NCI-H146 (cell line): ENCODE results near the gene ZFP62.

ENCODE experiments used
- DNase-seq: peaks from one replicate; lab custom pipeline; 2025; lab: John Stamatoyannopoulos, UW

The ZFP62 gene

DNA sequence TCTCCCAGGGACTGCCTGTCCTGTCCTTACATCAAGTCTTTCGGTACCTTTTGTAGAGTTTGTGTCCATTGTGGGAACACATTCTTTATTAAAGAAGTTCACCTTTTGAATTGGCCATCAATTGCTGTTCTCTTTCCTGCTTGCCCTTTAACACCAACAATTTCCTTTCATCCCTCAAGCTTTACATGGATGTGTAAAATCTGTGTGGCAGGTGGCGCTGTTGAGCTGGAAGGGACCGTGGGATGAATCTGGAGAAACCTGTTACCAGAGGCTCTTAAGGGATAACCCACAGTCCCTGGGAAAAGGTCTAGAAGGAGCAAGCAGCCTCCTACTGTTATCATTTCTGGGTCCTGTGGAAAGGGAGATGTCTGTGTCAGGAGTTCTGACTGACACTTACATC lies 7.9 kb upstream of the ZFP62 start:
- DNase-seq: peak; percentile 57

DNA sequence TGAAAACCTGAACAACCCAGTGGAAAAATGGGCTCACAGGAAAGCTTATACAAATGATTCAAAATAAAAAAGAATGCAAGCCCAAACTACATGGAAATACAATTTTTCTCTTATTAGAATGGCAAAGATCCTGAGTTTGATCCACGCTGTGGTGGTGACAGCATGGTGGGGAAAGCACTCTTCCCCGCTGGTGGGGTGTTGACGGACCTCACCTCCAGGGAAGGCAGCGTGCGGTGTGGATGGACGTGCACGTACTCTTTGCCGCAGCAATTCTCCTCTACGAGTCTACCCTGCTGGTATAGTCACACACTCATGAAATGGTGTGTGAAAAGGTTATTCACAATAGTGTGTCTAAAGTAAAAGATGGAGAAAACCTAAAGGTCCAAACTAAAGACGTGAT lies 5.9 kb upstream of the ZFP62 start:
- no peak for DNase-seq

DNA sequence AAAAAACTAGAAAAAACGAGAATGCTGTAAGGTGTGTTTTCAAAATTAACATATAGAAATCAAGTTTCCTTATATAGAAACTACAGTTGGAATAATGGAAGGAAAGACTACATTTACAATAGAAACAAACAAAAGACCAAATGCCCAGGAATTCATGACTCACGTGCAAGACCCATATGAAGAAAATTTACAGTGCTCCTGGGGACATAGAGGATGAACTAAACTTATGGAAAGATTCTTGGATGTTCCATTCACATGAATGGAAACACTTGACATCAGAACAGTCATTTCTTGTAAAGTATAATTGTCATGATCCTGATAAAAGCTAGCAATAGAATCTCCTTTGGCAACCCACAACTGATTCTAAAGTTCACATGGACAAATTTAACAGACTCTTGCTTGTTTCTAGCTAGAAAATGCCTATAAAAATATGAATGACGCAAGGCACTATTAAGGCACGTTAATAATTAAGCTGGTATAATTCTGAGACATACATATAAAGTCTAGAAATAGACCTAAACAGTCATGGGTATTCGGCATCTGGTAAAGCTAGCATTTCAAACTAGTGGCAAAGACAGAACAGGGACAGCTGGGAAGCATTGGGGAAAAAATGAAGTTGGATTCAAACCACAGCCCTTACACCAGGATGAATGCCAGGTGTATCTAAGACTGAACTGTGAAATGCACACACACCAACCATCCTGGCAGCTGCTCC lies 5.1 kb upstream of the ZFP62 start:
- no peak for DNase-seq

DNA sequence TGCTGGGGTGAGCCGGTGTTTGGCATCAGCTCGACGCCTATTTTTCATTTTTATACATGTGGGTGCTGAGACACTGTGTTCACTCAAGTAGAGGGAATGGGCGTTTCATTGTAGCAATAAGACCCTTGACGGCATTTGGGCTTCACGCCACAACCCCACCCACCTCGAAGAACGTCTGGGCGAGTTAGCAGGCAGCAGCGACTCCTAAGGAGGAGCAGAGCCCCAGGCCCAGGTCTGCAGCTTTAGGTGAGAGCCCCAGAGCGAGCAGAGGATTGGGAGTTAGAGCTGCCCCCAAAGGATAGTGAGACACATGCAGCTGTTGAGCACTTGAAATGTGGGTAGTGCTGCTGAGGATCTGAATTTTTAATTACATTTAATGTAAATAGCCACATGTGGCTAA lies 1.6 kb upstream of the ZFP62 start:
- DNase-seq: no peak

DNA sequence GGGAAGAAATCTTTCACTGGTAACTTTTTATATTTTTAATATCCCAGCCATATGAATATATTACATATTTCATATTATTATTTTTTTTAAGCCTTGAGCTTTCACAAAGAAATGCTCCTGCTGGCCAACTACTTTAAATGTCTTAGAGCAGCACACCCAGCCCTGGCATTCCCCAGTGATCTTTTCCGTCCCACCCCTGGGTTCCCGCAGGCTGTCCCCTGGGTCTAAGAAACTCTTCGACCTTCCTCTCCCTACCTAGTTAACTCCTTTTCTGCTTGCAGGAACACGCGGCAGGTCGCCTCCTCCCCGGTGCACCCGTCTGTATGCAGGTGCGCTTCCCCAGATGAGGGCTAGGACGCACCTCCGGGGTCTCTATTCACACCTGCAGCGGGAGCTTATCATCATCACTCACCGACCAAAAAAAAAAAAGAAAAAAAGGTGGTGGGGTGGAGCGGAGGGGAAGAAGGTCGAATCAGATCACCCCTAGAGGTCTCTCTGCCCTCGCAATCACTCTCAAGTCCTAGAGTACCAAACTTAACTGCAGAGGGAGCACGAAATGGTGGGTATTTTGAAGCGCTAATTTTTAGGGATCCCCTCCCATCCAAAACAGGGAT lies 696 bp downstream of the ZFP62 start:
- DNase-seq: peak; percentile 80

DNA sequence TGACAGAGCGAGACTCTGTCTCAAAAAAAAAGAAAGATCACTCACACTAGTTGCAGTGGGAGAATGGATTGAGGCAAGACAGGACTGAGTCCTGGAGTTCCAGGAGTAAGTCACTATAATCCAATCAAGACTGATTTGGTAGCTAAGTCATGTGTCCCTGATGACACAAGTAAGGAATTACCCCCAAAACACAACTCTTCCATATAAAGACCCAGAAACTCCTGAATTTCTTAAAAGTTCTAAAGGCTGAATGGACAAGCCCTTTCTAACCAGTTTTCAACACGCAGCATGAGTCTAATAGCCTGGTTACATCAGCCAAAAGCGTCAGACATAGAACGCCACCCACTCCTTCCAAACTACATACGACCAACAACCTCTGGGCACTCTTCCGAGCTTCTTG lies 2.5 kb downstream of the ZFP62 start:
- DNase-seq: no peak

DNA sequence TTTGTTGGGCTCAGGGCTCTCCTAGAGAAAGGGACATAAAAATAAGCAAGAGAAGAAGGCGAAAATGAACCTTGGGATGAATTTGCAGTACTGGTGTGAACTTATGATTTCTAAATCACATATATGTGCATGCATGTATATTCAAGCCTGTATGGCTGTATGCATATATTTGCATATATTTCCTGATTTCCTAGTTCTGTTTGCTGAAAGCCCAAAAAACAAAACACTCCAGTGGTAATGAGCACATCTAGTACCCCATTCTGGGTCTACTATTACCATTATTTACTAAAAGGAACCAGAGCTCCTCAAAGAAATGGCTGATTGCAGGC lies 7.3 kb downstream of the ZFP62 start:
- DNase-seq: no peak

DNA sequence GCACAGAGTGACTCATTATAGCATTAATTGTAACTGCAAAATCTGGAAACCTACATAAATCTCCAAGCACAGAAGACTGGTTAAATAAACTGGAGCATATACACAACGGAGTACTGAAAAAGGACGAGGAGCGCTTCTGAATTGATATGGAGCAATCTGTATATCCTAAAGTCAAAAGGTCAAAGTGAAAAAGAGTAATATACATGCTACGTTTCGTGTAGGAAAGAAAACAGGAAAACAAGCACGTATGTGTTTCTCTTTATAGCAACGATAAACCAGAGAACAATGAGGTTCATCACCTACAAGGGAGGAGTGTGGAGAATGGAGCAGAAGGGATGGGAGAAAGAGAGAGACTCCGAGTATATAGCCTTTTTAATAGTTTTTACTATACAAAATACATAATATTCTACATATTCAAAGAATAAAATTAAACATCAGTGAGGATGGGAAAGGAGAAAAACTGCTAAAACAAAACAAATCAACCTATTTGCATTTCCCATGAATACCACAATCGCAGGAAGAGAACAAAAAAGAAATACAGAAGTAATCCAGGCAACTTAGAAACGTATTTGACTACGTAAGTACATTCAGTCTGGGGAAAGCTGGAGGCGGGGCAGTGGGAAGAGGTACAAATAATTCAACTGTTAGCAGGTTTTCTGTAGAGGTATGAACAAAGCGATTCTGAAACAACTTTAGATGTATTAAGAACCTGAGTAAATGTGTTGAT lies 7.8 kb downstream of the ZFP62 start:
- DNase-seq: no peak

DNA sequence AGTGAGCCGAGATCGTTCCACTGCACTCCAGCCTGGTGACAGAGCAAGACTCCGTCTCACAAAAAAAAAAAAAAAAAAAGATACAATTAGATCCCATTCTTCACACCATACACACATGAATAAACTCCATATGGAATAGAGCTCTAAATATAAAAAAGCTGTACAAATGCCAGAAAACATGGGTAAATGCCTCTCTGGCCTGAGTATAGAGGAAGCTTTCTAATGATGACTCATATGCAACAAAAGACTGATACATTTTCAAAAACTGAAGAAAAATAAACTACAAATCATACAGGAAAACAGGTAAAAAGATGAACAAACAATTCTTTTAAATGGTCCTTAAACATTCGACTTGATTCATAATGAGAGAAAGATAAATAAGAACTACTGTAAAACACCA lies 8.6 kb downstream of the ZFP62 start:
- no peak for DNase-seq

DNA sequence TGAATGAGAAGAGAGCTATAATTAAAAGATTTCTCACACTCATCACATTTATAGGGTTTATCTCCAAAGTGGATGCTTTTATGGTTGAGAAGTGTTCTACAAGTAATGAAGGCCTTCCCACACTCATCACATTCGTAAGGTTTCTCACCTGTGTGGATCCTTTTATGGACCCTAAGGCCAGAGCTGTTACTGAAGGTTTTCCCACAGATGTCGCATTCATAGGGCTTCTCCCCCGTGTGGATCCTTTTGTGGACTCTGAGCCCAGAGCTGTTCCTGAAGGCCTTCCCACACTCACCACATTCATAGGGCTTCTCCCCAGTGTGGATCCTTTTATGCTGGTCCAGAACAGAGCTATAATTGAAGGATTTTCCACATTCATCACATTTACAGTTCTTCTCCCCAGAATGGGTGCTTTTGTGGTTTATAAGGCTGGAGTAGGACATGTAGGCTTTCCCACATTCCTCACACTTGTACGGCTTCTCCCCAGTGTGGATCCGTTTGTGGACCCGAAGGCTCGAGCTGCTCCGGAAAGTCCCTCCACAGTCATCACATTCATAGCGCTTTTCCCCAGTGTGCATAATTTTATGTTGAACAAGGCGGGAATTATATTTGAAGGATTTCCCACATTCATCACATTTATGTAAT lies 10.5 kb downstream of the ZFP62 start:
- DNase-seq: no peak

DNA sequence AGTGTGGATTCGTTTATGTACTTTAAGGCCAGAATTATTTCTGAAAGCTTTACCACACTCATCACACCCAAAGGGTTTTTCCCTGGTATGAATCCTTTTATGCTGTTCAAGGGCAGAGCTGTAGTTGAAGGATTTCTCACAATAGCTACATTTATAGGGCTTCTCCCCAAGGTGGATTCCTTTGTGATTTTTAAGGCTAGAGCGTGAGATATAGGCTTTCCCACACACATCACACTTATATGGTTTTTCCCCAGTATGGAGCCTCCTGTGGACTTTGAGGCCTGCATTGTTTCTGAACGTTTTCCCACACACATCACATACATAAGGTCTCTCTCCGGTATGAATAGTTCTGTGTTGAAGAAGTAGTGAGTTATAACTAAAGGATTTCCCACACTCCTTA lies 11.2 kb downstream of the ZFP62 start:
- DNase-seq: no peak

DNA sequence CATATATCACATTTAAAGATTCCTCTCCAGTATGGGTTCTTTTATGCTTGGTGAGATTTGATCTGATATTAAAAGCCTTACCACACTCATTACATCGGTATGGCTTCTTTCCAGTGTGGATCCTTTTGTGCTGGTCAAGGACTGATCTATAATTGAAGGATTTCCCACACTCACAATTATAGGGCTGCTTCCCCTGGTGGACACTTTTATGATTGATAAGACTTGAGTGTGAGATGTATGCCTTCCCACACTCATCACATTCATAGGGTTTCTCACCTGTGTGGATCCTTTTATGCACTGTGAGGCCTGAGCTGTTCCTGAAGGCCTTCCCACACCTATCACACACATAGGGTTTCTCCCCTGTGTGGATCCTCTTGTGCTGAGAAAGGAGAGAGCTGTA lies 12.2 kb downstream of the ZFP62 start:
- DNase-seq: no peak

DNA sequence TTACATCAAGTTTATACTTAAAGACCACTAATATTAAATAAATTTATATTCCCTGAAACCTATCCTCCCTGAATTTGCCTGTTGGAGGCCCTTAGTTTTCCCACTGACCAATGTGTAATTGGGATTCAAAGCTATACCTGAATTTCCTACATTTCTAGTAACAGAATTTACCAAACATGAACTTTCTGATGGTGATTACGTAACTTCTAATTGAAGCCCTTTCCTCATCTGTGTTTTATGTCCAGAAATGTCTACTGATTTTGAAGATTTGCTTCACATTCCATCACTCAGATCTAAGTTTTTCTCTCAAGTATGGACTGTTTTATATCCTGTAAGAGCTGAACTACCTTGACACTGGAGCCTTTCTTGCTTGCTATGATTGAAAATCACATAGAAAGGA lies 12.8 kb downstream of the ZFP62 start:
- DNase-seq: no peak

DNA sequence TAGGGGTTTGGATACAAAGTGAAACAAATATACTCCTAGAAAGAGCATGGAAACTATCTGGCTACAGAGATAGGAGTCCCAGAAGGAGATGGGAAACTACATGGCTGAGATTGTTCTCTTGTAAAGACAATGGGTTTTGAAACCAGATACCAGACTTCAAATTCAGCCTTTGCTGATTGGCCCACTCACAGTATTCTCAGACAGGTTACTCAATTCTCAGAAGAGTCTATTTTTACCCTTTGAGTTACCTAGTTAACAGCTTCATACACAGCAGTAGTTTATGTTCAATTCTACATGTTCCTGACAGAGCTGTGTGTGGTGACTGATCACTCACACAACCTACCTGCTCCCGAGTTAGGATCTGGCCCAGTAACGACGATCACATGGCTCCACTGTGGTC lies 14.1 kb downstream of the ZFP62 start:
- DNase-seq: no peak

DNA sequence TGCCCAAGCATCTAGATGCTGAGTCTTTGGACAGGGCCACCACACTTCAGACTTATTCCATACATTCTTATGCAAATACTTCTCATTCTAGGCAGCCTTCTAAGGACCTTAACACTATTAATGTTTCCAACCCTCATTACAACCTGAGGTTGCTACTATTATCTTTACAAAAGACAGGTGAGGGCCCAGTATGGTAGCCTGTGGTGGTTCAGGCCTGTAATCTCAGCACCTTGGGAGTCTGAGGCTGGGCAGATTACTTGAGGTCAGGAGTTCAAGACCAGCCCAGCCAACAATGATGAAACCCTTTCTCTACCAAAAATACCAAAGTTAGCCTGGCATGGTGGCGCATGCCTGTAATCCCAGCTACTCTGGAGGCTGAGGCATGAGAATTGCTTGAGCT lies 16.2 kb downstream of the ZFP62 start:
- DNase-seq: no peak

DNA sequence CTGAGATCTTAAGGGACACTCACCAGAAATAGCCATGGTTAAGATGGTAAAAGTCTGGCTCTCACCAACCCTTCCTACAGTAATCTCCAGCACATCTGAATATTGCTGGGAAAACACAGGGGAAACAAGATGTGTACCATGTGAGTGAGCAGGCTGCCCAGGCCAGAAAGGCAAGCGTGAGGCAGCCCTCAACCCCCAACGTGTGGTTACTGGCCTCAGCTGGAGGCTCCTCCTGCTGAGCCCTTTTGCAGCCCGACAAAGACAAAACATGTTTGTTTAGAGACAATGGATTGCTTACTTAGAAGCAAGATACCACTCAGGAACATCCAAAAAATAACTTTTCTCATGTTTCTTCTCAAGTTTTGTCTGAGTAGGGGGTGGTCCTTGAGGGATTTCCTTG lies 16.6 kb downstream of the ZFP62 start:
- peak; percentile 4 for DNase-seq

DNA sequence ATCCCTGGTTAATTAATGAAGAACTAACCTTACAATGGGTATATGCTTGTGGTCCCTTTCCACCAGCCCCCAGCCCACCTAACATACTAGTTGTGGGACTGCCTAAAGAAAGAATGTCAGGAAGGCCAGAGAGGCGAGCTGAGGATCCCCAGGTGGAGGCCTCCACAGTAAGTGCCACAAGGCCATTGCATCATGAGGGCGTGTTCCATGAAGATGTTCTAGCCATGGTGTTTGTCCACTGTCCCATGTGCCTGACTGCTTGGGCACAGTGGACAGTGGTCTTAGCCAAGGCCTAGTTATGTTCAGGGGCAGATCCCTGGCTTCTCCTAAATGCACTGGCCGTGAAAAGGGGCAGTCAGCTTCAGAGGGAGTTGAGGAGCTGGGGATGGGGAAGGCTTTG lies 21.1 kb downstream of the ZFP62 start:
- no peak for DNase-seq

DNA sequence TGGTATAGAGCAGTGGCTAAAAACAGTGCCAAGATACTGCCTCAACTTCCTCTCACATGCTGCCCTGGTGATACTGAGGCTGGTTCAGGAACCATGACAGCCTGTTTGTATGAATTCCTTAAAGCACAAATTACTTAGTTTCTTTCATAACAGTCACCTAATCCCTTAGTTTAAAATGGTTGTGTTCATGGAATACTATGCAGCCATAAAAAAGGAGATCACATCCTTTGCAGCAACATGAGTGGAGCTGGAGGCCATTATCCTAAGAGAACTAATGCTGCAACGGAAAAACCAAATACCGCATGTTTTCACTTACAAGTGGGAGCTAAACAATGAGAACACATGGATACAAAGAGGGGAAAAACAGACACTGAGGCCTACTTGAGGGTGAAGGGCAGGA lies 21.8 kb downstream of the ZFP62 start:
- no peak for DNase-seq

DNA sequence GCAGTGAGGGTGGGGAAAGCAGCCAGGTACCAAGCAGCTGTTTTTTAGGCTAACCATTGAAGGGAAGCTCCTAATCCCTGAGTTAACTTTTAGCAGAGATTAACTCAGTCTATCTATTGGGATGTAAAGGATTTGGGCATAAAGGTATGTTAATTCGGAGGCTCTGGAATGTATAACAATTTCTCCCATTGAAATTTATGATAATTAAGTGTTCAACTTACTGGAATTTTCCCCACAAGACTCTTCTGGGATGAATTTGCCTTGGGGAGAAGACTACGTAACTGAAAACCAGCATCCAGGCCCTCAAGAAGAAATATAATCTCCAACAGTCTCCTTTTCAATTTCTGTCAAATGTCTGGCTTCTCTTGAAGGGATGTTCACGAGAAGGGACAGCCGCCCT lies 23.6 kb downstream of the ZFP62 start:
- DNase-seq: no peak

DNA sequence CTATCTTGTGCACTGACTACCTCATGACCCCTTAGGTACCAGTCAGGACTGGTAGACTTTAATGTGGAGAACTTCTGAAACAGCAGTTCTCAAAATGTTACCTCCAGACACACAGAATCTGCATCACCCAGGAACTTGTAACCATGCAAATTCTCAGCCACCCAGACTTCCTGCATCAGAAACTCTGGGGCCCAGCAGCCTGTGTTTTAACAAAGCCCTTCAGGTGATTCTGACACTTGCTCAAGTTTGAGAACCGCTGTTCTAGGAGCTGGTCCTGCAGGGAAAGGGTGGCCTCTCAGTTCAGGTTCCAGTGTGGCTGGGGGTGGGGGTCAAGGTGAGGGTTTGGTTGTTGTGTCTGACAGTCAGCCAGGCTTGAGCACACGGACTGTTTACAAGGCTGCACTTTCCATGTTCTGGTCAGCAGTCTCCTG lies 28.4 kb downstream of the ZFP62 start:
- DNase-seq: no peak

DNA sequence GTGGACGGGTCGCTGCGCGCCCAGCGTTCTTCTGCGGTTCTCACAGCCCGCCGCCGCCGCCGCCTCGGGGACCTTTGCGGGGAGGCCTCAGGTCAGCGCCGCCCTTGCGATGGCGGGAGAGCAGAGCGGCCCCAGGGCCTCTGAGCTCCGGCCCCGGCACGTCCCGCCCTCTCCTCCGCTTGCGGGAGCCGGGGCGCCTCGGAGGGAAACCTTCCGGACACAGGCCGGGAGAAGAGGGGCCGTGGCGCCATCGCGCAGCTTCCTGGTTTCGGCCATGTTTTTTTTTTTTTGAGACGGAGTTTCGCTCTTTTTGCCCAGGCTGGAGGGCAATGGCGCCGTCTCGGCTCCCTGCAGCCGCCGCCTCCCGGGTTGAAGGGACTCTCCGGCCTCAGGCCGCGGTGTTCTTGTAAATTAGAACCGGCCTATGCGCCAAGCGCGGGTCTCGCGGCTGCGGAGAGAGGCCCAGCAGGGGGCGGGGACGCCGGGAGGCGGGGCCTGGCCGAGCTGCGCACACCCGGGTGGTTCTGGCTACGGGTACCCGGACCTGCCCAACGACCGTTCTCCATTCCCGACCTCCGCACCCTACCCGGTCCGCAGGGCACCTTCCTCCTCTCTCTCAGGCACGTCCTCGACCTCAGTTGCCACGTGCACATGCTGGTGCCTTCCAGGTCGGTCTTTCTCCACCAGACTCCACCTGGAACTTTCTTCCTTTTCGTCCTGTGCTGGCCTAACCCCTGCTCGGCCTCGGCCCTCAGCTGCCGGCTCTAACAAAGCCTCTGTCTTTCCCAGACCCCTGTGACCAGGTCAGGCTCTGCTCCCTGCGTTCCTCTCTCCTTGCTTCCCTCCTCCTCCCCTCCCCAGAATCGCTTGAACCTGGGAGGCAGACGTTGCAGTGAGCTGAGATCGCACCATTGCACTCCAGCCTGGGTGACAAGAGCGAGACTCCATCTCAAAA lies 29.7 kb downstream of the ZFP62 start:
- peak; percentile 70 for DNase-seq
